ENCODE data around the gene MALRD1.
A peak's percentile ranks its signal among the peaks of the same experiment; 100 is the strongest.

MALRD1 gene

GRCh38 chr10:19638182-19638895 lies 589.7 kb downstream of the MALRD1 start:
- Histone ChIP-seq H3K36me3 (ENCODE audit: control insufficient read depth in 4 of 4, insufficient read depth in 4 of 4, low read length in 3 of 4) (peaks cover 0 to 2% (median 0%) of the 10 kb centered on the region in 4 experiments), H3K27ac (ENCODE audit: insufficient read depth in 1 of 2, low read depth in 1 of 2, low read length in 2 of 2, poor library complexity in 1 of 2, severe bottlenecking in 2 of 2) (peak overlapping the region; percentile 43 to 76), H3K4me3 (ENCODE audit: control insufficient read depth in 1 of 7, extremely low read depth in 1 of 7, insufficient read depth in 4 of 7, low read depth in 2 of 7, low read length in 6 of 7) (peak overlapping the region in 6 of 7 experiments; percentile 9 to 58 (median 27)), H3K27me3 (replicated peaks in 2 of 5; ENCODE audit: control insufficient read depth in 4 of 5, insufficient read depth in 5 of 5, low read length in 4 of 5) (no peaks in the 10 kb centered on the region), H3K4me1 (ENCODE audit: control extremely low read depth in 1 of 4, control insufficient read depth in 4 of 4, insufficient read depth in 4 of 4, low read length in 3 of 4) (peaks cover 8 to 44% (median 13%) of the 10 kb centered on the region in 4 experiments), H3K9me3 (ENCODE audit: control extremely low read depth in 1 of 5, control insufficient read depth in 4 of 5, insufficient read depth in 2 of 5, low read depth in 1 of 5, low read length in 4 of 5) (no peaks in the 10 kb centered on the region)
- DNase-seq, result peak; percentile 27 to 85 (median 75)
- no CpG with 5 or more reads among the region's 1 CpG for WGBS (ENCODE audit: insufficient coverage)
- ChIA-PET CTCF (interaction anchor here (0.6 to 1.9 kb wide), 4 partner anchors 9 to 757 kb away, joined by 3 to 5 read pairs (median 3); no protein-coding TSS in a partner anchor), POLR2A (interaction anchor here (0.8 kb wide), 1 partner anchor 90 kb away, joined by 3 read pairs; no protein-coding TSS in a partner anchor)

GRCh38 chr10:19638896-19639233 lies 590.3 kb downstream of the MALRD1 start:
- Histone ChIP-seq H3K27me3 (replicated peaks in 2 of 5; ENCODE audit: control insufficient read depth in 4 of 5, insufficient read depth in 5 of 5, low read length in 4 of 5) (no peaks in the 10 kb centered on the region), H3K9me3 (ENCODE audit: control extremely low read depth in 1 of 5, control insufficient read depth in 4 of 5, insufficient read depth in 2 of 5, low read depth in 1 of 5, low read length in 4 of 5) (no peaks in the 10 kb centered on the region), H3K36me3 (ENCODE audit: control insufficient read depth in 4 of 4, insufficient read depth in 4 of 4, low read length in 3 of 4) (peaks cover 0 to 2% (median 0%) of the 10 kb centered on the region in 4 experiments), H3K4me3 (ENCODE audit: control insufficient read depth in 1 of 7, extremely low read depth in 1 of 7, insufficient read depth in 4 of 7, low read depth in 2 of 7, low read length in 6 of 7) (peak overlapping the region in 6 of 7 experiments; percentile 9 to 58 (median 27)), H3K27ac (ENCODE audit: insufficient read depth in 1 of 2, low read depth in 1 of 2, low read length in 2 of 2, poor library complexity in 1 of 2, severe bottlenecking in 2 of 2) (peak overlapping the region; percentile 43 to 76), H3K4me1 (ENCODE audit: control extremely low read depth in 1 of 4, control insufficient read depth in 4 of 4, insufficient read depth in 4 of 4, low read length in 3 of 4) (peaks cover 9 to 49% (median 16%) of the 10 kb centered on the region in 4 experiments)
- ChIA-PET POLR2A (interaction anchor here (0.8 kb wide), 1 partner anchor 89 kb away, joined by 3 read pairs; no protein-coding TSS in a partner anchor), CTCF (interaction anchor here (0.6 to 1.9 kb wide), 4 partner anchors 10 to 757 kb away, joined by 3 to 5 read pairs (median 3); no protein-coding TSS in a partner anchor)
- no peak for DNase-seq
- WGBS (ENCODE audit: insufficient coverage), result 0% methylated on average over 3 of the region's 3 CpGs

GRCh38 chr10:19640566-19641263 lies 592.1 kb downstream of the MALRD1 start:
- no CpG with 5 or more reads among the region's 3 CpGs for WGBS (ENCODE audit: insufficient coverage)
- POLR2A ChIA-PET, result no interaction called here
- peaks cover 9 to 57% (median 17%) of the 10 kb centered on the region in 4 experiments for H3K4me1 ChIP-seq (ENCODE audit: control extremely low read depth in 1 of 4, control insufficient read depth in 4 of 4, insufficient read depth in 4 of 4, low read length in 3 of 4)
- no peaks in the 10 kb centered on the region for H3K27me3 ChIP-seq (replicated peaks in 2 of 5; ENCODE audit: control insufficient read depth in 4 of 5, insufficient read depth in 5 of 5, low read length in 4 of 5)
- peak overlapping the region; percentile 54 to 75 for H3K27ac ChIP-seq (ENCODE audit: insufficient read depth in 1 of 2, low read depth in 1 of 2, low read length in 2 of 2, poor library complexity in 1 of 2, severe bottlenecking in 2 of 2)
- peak; percentile 34 to 84 (median 69) for DNase-seq
- CTCF ChIA-PET, result interaction anchor here (1.9 kb wide), 1 partner anchor 73 kb away, joined by 5 read pairs; no protein-coding TSS in a partner anchor
- H3K36me3 ChIP-seq (ENCODE audit: control insufficient read depth in 4 of 4, insufficient read depth in 4 of 4, low read length in 3 of 4), result peaks cover 0 to 2% (median 0%) of the 10 kb centered on the region in 4 experiments
- H3K9me3 ChIP-seq (ENCODE audit: control extremely low read depth in 1 of 5, control insufficient read depth in 4 of 5, insufficient read depth in 2 of 5, low read depth in 1 of 5, low read length in 4 of 5), result no peaks in the 10 kb centered on the region
- no peak overlapping the region for H3K4me3 ChIP-seq (ENCODE audit: control insufficient read depth in 1 of 7, extremely low read depth in 1 of 7, insufficient read depth in 4 of 7, low read depth in 2 of 7, low read length in 6 of 7)

- Histone ChIP-seq H3K9me3 (ENCODE audit: control extremely low read depth in 1 of 5, control insufficient read depth in 4 of 5, insufficient read depth in 2 of 5, low read depth in 1 of 5, low read length in 4 of 5) (peaks cover 0 to 8% (median 0%) of the 10 kb centered on the region in 5 experiments), H3K4me1 (ENCODE audit: control extremely low read depth in 1 of 4, control insufficient read depth in 4 of 4, insufficient read depth in 4 of 4, low read length in 3 of 4) (peaks cover 0 to 16% (median 3%) of the 10 kb centered on the region in 4 experiments), H3K4me3 (ENCODE audit: control insufficient read depth in 1 of 7, extremely low read depth in 1 of 7, insufficient read depth in 4 of 7, low read depth in 2 of 7, low read length in 6 of 7) (no peak overlapping the region), H3K36me3 (ENCODE audit: control insufficient read depth in 4 of 4, insufficient read depth in 4 of 4, low read length in 3 of 4) (no peaks in the 10 kb centered on the region), H3K27ac (ENCODE audit: insufficient read depth in 1 of 2, low read depth in 1 of 2, low read length in 2 of 2, poor library complexity in 1 of 2, severe bottlenecking in 2 of 2) (no peak overlapping the region), H3K27me3 (replicated peaks in 2 of 5; ENCODE audit: control insufficient read depth in 4 of 5, insufficient read depth in 5 of 5, low read length in 4 of 5) (no peaks in the 10 kb centered on the region)
- ChIA-PET POLR2A (no interaction called here), CTCF (interaction anchor here (1.1 kb wide), 1 partner anchor 8 kb away, joined by 3 read pairs; no protein-coding TSS in a partner anchor)
- no peak for DNase-seq
- 100% methylated on average over 1 of the region's 1 CpG for WGBS (ENCODE audit: insufficient coverage)
Observed at GRCh38 chr10:19651549-19651948, 602.9 kb downstream of the MALRD1 start.

GRCh38 chr10:19652750-19653149 lies 604.1 kb downstream of the MALRD1 start:
- H3K4me3 ChIP-seq (ENCODE audit: control insufficient read depth in 1 of 7, extremely low read depth in 1 of 7, insufficient read depth in 4 of 7, low read depth in 2 of 7, low read length in 6 of 7), result no peak overlapping the region
- DNase-seq, result no peak
- H3K4me1 ChIP-seq (ENCODE audit: control extremely low read depth in 1 of 4, control insufficient read depth in 4 of 4, insufficient read depth in 4 of 4, low read length in 3 of 4), result peaks cover 0 to 12% (median 3%) of the 10 kb centered on the region in 4 experiments
- H3K27me3 ChIP-seq (replicated peaks in 2 of 5; ENCODE audit: control insufficient read depth in 4 of 5, insufficient read depth in 5 of 5, low read length in 4 of 5), result no peaks in the 10 kb centered on the region
- ChIA-PET POLR2A (no interaction called here), CTCF (interaction anchor here (1.2 kb wide), 2 partner anchors 13 to 28 kb away, joined by 3 to 4 read pairs; no protein-coding TSS in a partner anchor)
- 100% methylated on average over 1 of the region's 1 CpG for WGBS (ENCODE audit: insufficient coverage)
- peaks cover 0 to 8% (median 0%) of the 10 kb centered on the region in 5 experiments for H3K9me3 ChIP-seq (ENCODE audit: control extremely low read depth in 1 of 5, control insufficient read depth in 4 of 5, insufficient read depth in 2 of 5, low read depth in 1 of 5, low read length in 4 of 5)
- H3K36me3 ChIP-seq (ENCODE audit: control insufficient read depth in 4 of 4, insufficient read depth in 4 of 4, low read length in 3 of 4), result no peaks in the 10 kb centered on the region
- H3K27ac ChIP-seq (ENCODE audit: insufficient read depth in 1 of 2, low read depth in 1 of 2, low read length in 2 of 2, poor library complexity in 1 of 2, severe bottlenecking in 2 of 2), result no peak overlapping the region

GRCh38 chr10:19653931-19654330 lies 605.3 kb downstream of the MALRD1 start:
- Histone ChIP-seq H3K4me3 (ENCODE audit: control insufficient read depth in 1 of 7, extremely low read depth in 1 of 7, insufficient read depth in 4 of 7, low read depth in 2 of 7, low read length in 6 of 7) (peak overlapping the region in 1 of 7 experiments; percentile 49), H3K27ac (ENCODE audit: insufficient read depth in 1 of 2, low read depth in 1 of 2, low read length in 2 of 2, poor library complexity in 1 of 2, severe bottlenecking in 2 of 2) (no peak overlapping the region), H3K36me3 (ENCODE audit: control insufficient read depth in 4 of 4, insufficient read depth in 4 of 4, low read length in 3 of 4) (no peaks in the 10 kb centered on the region), H3K4me1 (ENCODE audit: control extremely low read depth in 1 of 4, control insufficient read depth in 4 of 4, insufficient read depth in 4 of 4, low read length in 3 of 4) (peaks cover 0 to 12% (median 3%) of the 10 kb centered on the region in 4 experiments), H3K27me3 (replicated peaks in 2 of 5; ENCODE audit: control insufficient read depth in 4 of 5, insufficient read depth in 5 of 5, low read length in 4 of 5) (no peaks in the 10 kb centered on the region), H3K9me3 (ENCODE audit: control extremely low read depth in 1 of 5, control insufficient read depth in 4 of 5, insufficient read depth in 2 of 5, low read depth in 1 of 5, low read length in 4 of 5) (peaks cover 0 to 6% (median 0%) of the 10 kb centered on the region in 5 experiments)
- no peak for DNase-seq
- CTCF ChIA-PET, result interaction anchor here (1.0 kb wide), 2 partner anchors 29 to 158 kb away, joined by 3 read pairs; no protein-coding TSS in a partner anchor
- POLR2A ChIA-PET, result interaction anchor here (0.6 kb wide), 1 partner anchor 9 kb away, joined by 3 read pairs; no protein-coding TSS in a partner anchor
- WGBS (ENCODE audit: insufficient coverage), result no CpG with 5 or more reads among the region's 2 CpGs
